H1 (cell line): ENCODE results near the gene SPG7.

Experiments
- BRCA1 ChIP-seq: IDR thresholded peaks from 2 replicates; pipeline ENCODE4 v1.6.1; 2012; ENCODE audit warnings: low read depth, low read length, improper control_type of control experiment
- CBX5 ChIP-seq: fragments of 300-800, 300-1000 bp; sonication (generic); IDR thresholded peaks from 2 replicates; pipeline ENCODE4 v1.7.1; 2016; ENCODE audit warnings: antibody characterized with exemption, low read length, low read depth

GRCh38 chr16:89581861-89582563 lies 73.8 kb downstream of the SPG7 start:
- TF ChIP-seq BRCA1: no peak
- no peak for TF ChIP-seq CBX5
